WERI-Rb-1 (cell line): Measurements from ENCODE around the gene EIF4E2.

ENCODE experiments used
- DNase-seq: peaks from one replicate; pipeline ENCODE4 v3.0.0-alpha.2; 2020
- H3K27ac ChIP-seq: fragments of 250-450 bp; sonication (Bioruptor Pico); 2 replicates; pipeline ENCODE4 v1.5.1; 2020; ENCODE audit warnings: mild to moderate bottlenecking, moderate library complexity
- H3K27me3 ChIP-seq: fragments of 250-450 bp; sonication (Bioruptor Pico); 2 replicates; pipeline ENCODE4 v1.5.1; 2021; ENCODE audit warnings: mild to moderate bottlenecking, low read depth, moderate library complexity; ENCODE audit not compliant: insufficient read depth, severe bottlenecking
- H3K36me3 ChIP-seq: fragments of 250-450 bp; sonication (Bioruptor Pico); 2 replicates; pipeline ENCODE4 v1.5.1; 2020; ENCODE audit warnings: mild to moderate bottlenecking, moderate library complexity
- H3K4me3 ChIP-seq: 2 replicates; pipeline ENCODE4 v1.5.1; 2011; ENCODE audit warnings: low read depth, mild to moderate bottlenecking, control low read depth, low read length
- H3K9me3 ChIP-seq: fragments of 250-450 bp; sonication (Bioruptor Pico); 2 replicates; pipeline ENCODE4 v1.5.1; 2021; ENCODE audit warnings: mild to moderate bottlenecking, moderate library complexity; ENCODE audit not compliant: severe bottlenecking
- TF ChIP-seq, protein P1 (sequence below): IDR thresholded peaks from 2 replicates; pipeline ENCODE4 v1.5.1; 2011; ENCODE audit warnings: low read depth, mild to moderate bottlenecking, control low read depth, inconsistent platforms, low read length

The EIF4E2 gene

DNA sequence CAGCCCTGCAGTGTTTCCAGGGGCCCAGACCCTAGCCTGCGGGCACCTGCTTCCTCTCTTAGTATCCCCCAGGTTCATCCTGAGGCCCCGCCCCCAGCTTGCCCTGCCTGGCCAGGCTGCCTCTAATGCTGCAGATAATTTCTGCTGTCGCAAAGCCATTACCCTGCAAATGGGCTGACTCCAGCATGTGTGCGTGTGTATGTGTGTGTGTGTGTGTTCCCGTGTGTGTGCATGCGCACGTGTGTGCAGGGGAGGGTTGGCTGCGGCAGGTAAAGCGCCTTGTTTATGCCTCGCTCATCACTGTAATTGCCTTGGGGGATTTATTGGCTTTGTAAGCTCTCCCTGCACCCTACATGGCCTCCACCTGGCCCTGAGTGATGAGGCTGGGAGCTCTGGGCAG lies 37.9 kb upstream of the EIF4E2 start:
- peak; percentile 93 for DNase-seq
- H3K27me3 ChIP-seq = no peaks in the 10 kb centered on the region

DNA sequence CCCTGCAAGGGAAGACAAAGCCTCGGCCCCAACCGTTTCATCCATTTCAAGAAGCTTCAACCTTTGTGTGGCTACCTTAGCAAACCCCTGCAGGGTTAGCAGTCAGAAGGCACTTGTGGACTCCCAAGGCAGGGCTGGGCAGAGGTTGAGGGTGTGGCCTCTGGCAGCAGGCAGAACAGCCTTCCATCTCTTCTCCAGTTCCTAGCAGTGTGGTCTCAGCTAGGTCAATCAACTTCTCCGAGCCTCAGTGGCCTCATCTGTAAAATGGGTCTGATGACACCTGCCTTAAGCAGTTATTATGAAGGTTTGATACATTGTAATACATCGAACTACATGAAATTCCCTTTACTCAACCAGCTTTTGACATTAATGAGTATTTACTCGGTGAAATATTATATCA lies 37.1 kb upstream of the EIF4E2 start:
- Histone ChIP-seq H3K36me3 (no peaks in the 10 kb centered on the region), H3K27me3 (no peaks in the 10 kb centered on the region), H3K4me3 (no peak overlapping the region), H3K9me3 (no peaks in the 10 kb centered on the region), H3K27ac (peak overlapping the region; percentile 37)
- no peak for DNase-seq
- TF ChIP-seq, protein P1, sequence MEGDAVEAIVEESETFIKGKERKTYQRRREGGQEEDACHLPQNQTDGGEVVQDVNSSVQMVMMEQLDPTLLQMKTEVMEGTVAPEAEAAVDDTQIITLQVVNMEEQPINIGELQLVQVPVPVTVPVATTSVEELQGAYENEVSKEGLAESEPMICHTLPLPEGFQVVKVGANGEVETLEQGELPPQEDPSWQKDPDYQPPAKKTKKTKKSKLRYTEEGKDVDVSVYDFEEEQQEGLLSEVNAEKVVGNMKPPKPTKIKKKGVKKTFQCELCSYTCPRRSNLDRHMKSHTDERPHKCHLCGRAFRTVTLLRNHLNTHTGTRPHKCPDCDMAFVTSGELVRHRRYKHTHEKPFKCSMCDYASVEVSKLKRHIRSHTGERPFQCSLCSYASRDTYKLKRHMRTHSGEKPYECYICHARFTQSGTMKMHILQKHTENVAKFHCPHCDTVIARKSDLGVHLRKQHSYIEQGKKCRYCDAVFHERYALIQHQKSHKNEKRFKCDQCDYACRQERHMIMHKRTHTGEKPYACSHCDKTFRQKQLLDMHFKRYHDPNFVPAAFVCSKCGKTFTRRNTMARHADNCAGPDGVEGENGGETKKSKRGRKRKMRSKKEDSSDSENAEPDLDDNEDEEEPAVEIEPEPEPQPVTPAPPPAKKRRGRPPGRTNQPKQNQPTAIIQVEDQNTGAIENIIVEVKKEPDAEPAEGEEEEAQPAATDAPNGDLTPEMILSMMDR = no peak

More for the DNA sequence above, 37.9 kb upstream of the EIF4E2 start:
- TF ChIP-seq, protein P1 = no peak
- no peaks in the 10 kb centered on the region for H3K36me3 ChIP-seq
- H3K9me3 ChIP-seq = no peaks in the 10 kb centered on the region
- H3K27ac ChIP-seq = peak overlapping the region; percentile 70
- no peak overlapping the region; the same call in 1 of the 2 replicates for H3K4me3 ChIP-seq

GRCh38 chr2:232515639-232516038 lies 34.9 kb upstream of the EIF4E2 start:
- Histone ChIP-seq H3K36me3 (no peaks in the 10 kb centered on the region), H3K27me3 (no peaks in the 10 kb centered on the region)
- DNase-seq = no peak

GRCh38 chr2:232516551-232516950 lies 33.9 kb upstream of the EIF4E2 start:
- no peak for DNase-seq
- Histone ChIP-seq H3K36me3 (no peaks in the 10 kb centered on the region), H3K27ac (no peak overlapping the region), H3K4me3 (no peak overlapping the region), H3K9me3 (no peaks in the 10 kb centered on the region), H3K27me3 (no peaks in the 10 kb centered on the region)
- TF ChIP-seq, protein P1 = no peak

More at GRCh38 chr2:232515639-232516038, 34.9 kb upstream of the EIF4E2 start:
- Histone ChIP-seq H3K27ac (no peak overlapping the region), H3K4me3 (no peak overlapping the region), H3K9me3 (no peaks in the 10 kb centered on the region)
- TF ChIP-seq, protein P1 = no peak

- Histone ChIP-seq H3K4me3 (no peak overlapping the region), H3K27ac (no peak overlapping the region), H3K27me3 (peaks cover 18% of the 10 kb centered on the region), H3K9me3 (no peaks in the 10 kb centered on the region), H3K36me3 (no peaks in the 10 kb centered on the region)
- no peak for DNase-seq
- TF ChIP-seq, protein P1 = no peak
Measured at GRCh38 chr2:232518844-232519243, 31.6 kb upstream of the EIF4E2 start.

GRCh38 chr2:232519581-232520438 lies 30.7 kb upstream of the EIF4E2 start, which contains the start of gene PRSS56:
Gene PRSS56 (plus strand): TSS chr2:232520388. CDS start chr2:232520599, 211 bp downstream.
- Histone ChIP-seq H3K27ac (no peak within 1 kb of the TSS), H3K9me3 (no peaks in the 10 kb centered on the region), H3K27me3 (peaks cover 24% of the 10 kb centered on the region), H3K36me3 (no peaks in the 10 kb centered on the region), H3K4me3 (no peak within 1 kb of the TSS)
- no peak for DNase-seq
- TF ChIP-seq, protein P1 = no peak
